Immature natural killer cell (primary cell): ENCODE data around the gene C12orf57. TPM values are rescaled to one million over a fixed set of nuclear protein-coding genes. Genes with fewer than 3 reads are reported as not detected.

Experiments used
- DNase-seq, 3 donors: peaks; one replicate each; pipeline ENCODE4 v3.0.0; 2022; ENCODE audit warnings: mixed read lengths in 1 of 3
- H3K27ac Mint-ChIP-seq, 6 donors: one replicate each; pipeline ENCODE4 v1.8.0; 2020; ENCODE audit warnings: mixed read lengths in 6 of 6, mild to moderate bottlenecking in 5 of 6, inconsistent platforms in 4 of 6, moderate library complexity in 3 of 6
- H3K27me3 Mint-ChIP-seq, 3 donors: one replicate each; pipeline ENCODE4 v1.8.0; 2020 to 2021; ENCODE audit warnings: low read depth in 3 of 3, mild to moderate bottlenecking in 3 of 3, mixed read lengths in 3 of 3, moderate library complexity in 3 of 3, inconsistent platforms in 1 of 3
- H3K36me3 Mint-ChIP-seq, 3 donors: one replicate each; pipeline ENCODE4 v1.8.0; 2020; ENCODE audit warnings: mixed read lengths in 3 of 3, inconsistent platforms in 2 of 3, mild to moderate bottlenecking in 2 of 3
- H3K4me1 Mint-ChIP-seq, 2 donors: one replicate each; pipeline ENCODE4 v1.8.0; 2020; ENCODE audit warnings: inconsistent platforms in 2 of 2, mild to moderate bottlenecking in 2 of 2, mixed read lengths in 2 of 2, moderate library complexity in 1 of 2
- H3K4me3 Mint-ChIP-seq, 5 donors: one replicate each; pipeline ENCODE4 v1.8.0; 2020; ENCODE audit warnings: mild to moderate bottlenecking in 5 of 5, mixed read lengths in 5 of 5, inconsistent platforms in 3 of 5, moderate library complexity in 3 of 5
- H3K9me3 Mint-ChIP-seq, 6 donors: one replicate each; pipeline ENCODE4 v1.8.0; 2020; ENCODE audit warnings: mild to moderate bottlenecking in 6 of 6, mixed read lengths in 6 of 6, inconsistent platforms in 4 of 6, moderate library complexity in 3 of 6
- polyA plus RNA-seq, 3 donors: library from polyadenylated mRNA; unstranded; fragments of 300-500 nt; fragmentation: Illumina TruSeq; gene quantifications; one replicate each; pipeline ENCODE4 v1.2.3, GENCODE V29; 2021

Gene C12orf57
- polyA plus RNA-seq, 3 donors from 2014 or later = 83.7 to 315 (median 170) TPM

DNA sequence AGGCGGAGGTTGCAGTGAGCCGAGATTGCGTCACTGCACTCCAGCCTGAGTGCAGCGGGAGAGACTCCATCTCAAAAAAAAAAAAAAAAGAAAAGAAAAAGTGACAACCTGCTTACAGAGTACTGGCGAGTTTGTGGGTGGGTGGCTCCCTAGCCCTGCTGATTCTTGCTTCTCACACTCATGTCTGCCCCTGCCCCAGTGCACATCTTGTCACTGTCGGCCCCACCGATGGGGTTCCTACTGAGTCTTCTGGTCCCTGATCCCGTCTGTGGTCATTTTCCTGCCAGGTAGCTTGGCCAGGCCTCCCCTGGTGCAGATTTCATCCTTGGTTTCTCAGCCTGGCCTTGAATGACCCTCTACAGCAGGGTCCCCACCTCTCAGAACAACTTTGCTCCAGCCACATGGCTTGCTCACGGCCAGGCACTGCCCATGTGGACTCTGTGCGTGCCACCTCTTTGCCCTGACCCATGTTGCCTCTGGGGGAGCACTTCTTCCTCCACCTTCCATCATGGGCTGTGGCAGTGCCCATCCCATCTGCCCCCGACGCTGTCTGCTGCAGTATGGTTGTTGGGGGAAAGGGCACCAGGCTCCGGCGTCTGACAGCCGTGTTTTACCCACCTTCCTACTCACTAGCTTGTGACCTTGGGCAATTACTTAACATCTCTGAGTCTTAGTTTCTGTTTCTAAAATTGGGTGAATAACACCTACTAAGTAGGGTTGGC, 5.2 kb downstream of the C12orf57 start:
- peak; percentile 49 to 62 (median 55) for DNase-seq
- Mint-ChIP-seq H3K4me1 (peaks cover 86 to 90% of the 10 kb centered on the region in 2 donors), H3K36me3 (peaks cover 0 to 7% (median 5%) of the 10 kb centered on the region in 3 donors), H3K9me3 (no peaks in the 10 kb centered on the region), H3K27me3 (peaks cover 10 to 35% (median 23%) of the 10 kb centered on the region in 3 donors), H3K4me3 (peak overlapping the region; percentile 70 to 85 (median 76)), H3K27ac (peak overlapping the region; percentile 95 to 100 (median 97))

DNA sequence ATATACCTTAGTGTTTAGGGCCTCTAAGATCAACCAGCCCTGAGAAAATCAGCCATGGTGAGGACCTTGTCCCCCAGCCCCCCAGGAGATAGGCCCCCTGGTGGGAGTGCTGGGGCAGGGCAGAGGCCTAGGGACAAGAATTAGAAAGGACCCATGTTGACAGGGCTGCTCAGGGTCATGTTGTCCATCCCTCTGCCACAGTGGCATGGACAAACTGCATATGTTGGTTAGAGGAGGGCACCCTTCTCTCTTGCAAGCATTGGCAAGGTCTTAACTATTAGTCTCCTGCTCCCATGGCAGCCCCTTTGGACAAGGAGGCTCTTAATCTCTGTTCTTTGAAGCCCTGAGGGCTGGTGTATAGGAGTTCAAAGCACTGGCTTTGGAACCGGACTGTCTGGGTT, 6.6 kb downstream of the C12orf57 start:
- peak overlapping the region; percentile 95 to 100 (median 98) for H3K27ac Mint-ChIP-seq
- H3K36me3 Mint-ChIP-seq = peaks cover 0 to 14% (median 5%) of the 10 kb centered on the region in 3 donors
- peak overlapping the region; percentile 94 to 99 (median 97) for H3K4me3 Mint-ChIP-seq
- peaks cover 86 to 90% of the 10 kb centered on the region in 2 donors for H3K4me1 Mint-ChIP-seq
- no peaks in the 10 kb centered on the region for H3K9me3 Mint-ChIP-seq
- DNase-seq = peak; percentile 31 to 37 (median 36)
- peaks cover 16 to 33% (median 29%) of the 10 kb centered on the region in 3 donors for H3K27me3 Mint-ChIP-seq

DNA sequence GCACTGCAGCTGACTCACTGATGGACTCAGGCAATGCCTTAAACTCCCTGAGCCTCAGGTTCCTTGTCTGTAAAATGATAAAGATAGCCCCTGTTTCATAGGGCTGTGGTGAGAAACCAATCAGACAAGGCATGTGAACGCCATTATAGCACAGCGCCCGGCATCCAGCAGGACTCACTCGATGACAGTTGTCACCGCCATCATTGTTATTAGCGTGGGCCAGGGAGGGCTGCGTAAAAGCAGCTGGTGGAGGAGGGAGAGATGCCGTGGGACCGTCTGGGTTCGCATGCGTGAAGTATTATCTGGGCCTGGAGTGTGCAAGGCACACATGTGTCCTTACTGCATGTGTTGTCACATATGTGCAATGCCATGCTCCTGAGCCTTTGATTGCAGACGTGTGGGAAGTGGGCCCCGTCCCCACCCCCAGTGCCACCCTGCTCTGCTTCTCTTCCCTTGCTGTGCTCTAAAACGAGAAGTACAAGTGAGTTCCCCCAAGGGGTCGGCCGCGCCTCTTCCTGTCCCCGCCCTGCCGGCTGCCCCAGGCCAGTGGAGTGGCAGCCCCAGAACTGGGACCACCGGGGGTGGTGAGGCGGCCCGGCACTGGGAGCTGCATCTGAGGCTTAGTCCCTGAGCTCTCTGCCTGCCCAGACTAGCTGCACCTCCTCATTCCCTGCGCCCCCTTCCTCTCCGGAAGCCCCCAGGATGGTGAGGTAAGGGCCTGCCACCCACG, 7.2 kb downstream of the C12orf57 start, which contains the start of gene PTPN6:
TSS of gene PTPN6 (plus strand) at position 546 of the 730 bp plus-strand sequence. CDS start at position 703, 157 bp downstream.
- DNase-seq = peak; percentile 50 to 59 (median 57)
- peaks cover 89 to 90% of the 10 kb centered on the region in 2 donors for H3K4me1 Mint-ChIP-seq
- H3K9me3 Mint-ChIP-seq = no peaks in the 10 kb centered on the region
- peaks cover 16 to 34% (median 32%) of the 10 kb centered on the region in 3 donors for H3K27me3 Mint-ChIP-seq
- H3K27ac Mint-ChIP-seq = peak within 1 kb of the TSS; percentile 95 to 100 (median 99)
- H3K4me3 Mint-ChIP-seq = peak within 1 kb of the TSS; percentile 94 to 99 (median 97)
- peaks cover 0 to 16% (median 8%) of the 10 kb centered on the region in 3 donors for H3K36me3 Mint-ChIP-seq

DNA sequence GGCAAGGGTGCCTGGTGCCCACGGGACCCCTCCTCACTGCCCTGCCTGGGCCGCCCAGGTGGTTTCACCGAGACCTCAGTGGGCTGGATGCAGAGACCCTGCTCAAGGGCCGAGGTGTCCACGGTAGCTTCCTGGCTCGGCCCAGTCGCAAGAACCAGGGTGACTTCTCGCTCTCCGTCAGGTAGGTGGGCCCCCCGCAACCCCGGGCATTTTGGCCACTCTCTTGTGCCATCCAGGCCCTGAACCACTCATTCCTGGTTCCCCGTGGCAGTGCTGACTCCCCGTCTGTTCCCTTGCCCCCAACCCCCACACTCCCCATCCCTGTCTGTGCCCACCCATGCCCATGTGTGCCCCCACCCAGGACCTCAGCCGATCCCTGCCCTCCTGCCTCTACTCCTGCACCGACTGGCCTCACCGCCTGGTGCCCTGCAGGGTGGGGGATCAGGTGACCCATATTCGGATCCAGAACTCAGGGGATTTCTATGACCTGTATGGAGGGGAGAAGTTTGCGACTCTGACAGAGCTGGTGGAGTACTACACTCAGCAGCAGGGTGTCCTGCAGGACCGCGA, 7.8 kb downstream of the C12orf57 start:
- Mint-ChIP-seq H3K36me3 (peaks cover 5 to 23% (median 14%) of the 10 kb centered on the region in 3 donors), H3K9me3 (no peaks in the 10 kb centered on the region), H3K4me1 (peaks cover 90% of the 10 kb centered on the region in 2 donors), H3K27me3 (peaks cover 19 to 40% (median 37%) of the 10 kb centered on the region in 3 donors), H3K27ac (peak overlapping the region; percentile 95 to 100 (median 98)), H3K4me3 (peak overlapping the region; percentile 94 to 99 (median 97))
- peak in 1 of 3 donors; percentile 24 for DNase-seq

DNA sequence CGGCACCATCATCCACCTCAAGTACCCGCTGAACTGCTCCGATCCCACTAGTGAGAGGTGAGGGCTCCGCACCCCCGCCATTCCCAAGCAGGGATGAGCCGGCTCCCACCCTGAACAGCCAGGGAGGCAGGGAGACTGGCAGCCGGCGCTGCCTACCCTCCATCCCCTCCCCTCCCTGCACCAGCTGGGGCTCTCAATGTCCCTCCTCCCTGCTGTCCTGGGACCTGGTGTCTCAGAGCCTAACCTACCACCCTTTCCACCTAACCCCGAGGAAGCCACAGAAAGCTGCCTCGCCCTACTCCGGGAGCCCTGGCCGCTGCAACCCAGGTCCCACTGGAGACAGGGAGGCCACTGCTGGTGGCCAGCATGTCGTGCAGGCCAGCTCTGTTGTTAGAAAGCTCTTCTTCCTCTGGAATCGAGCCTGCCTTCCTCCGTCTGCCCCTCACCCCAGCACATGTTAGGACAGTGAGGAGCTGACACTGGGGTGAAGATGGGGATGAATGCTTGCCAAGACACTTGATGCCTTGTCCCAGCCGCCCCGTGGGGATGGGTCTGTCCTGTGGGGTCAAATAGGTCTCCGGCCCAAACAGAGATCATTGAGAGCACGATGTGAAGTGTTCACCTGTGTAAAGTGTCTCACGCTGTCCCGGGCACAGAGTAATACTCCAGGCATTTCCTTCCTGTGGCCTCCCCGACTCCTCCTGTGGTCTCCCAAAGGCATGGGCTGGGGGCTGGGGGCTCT, 8.5 kb downstream of the C12orf57 start:
- Mint-ChIP-seq H3K27me3 (peaks cover 21 to 43% (median 39%) of the 10 kb centered on the region in 3 donors), H3K4me3 (peak overlapping the region; percentile 94 to 99 (median 97)), H3K4me1 (peaks cover 90% of the 10 kb centered on the region in 2 donors), H3K36me3 (peaks cover 12 to 29% (median 21%) of the 10 kb centered on the region in 3 donors), H3K9me3 (no peaks in the 10 kb centered on the region), H3K27ac (peak overlapping the region; percentile 95 to 100 (median 99))
- peak in 2 of 3 donors; percentile 22 to 24 for DNase-seq

DNA sequence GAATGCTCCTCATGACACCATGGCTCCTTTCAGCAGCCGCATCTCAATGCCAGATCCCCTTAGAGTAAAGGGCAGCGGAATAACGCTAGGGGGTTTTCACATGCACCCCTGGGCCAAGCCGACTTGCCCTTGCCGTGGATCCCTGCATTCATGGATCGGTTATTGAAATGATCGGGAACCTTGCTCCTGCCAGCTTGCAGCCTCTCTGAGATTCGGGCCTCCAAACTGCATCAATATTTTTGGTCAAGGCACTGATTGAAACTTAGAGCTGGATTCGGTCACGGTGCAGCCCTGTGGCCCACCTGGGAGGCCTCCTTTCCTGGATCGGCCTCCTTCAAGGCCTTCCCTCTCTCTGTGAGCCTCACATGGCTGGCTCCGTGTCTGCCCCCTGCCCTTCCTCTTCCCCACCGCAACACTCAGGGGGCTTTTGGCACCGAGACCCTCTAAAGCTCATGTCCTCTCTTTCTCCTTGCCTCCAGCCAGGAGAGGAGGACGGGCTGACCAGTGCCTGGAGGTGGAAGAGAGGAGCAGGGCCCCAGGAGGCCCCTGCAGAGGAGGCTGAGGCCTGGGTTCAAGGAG, 9.1 kb downstream of the C12orf57 start:
- DNase-seq = no peak
- Mint-ChIP-seq H3K9me3 (no peaks in the 10 kb centered on the region), H3K27me3 (peaks cover 21 to 44% (median 39%) of the 10 kb centered on the region in 3 donors), H3K4me1 (peaks cover 90% of the 10 kb centered on the region in 2 donors), H3K4me3 (peak overlapping the region; percentile 94 to 99 (median 97)), H3K36me3 (peaks cover 12 to 30% (median 21%) of the 10 kb centered on the region in 3 donors), H3K27ac (peak overlapping the region; percentile 95 to 100 (median 99))

DNA sequence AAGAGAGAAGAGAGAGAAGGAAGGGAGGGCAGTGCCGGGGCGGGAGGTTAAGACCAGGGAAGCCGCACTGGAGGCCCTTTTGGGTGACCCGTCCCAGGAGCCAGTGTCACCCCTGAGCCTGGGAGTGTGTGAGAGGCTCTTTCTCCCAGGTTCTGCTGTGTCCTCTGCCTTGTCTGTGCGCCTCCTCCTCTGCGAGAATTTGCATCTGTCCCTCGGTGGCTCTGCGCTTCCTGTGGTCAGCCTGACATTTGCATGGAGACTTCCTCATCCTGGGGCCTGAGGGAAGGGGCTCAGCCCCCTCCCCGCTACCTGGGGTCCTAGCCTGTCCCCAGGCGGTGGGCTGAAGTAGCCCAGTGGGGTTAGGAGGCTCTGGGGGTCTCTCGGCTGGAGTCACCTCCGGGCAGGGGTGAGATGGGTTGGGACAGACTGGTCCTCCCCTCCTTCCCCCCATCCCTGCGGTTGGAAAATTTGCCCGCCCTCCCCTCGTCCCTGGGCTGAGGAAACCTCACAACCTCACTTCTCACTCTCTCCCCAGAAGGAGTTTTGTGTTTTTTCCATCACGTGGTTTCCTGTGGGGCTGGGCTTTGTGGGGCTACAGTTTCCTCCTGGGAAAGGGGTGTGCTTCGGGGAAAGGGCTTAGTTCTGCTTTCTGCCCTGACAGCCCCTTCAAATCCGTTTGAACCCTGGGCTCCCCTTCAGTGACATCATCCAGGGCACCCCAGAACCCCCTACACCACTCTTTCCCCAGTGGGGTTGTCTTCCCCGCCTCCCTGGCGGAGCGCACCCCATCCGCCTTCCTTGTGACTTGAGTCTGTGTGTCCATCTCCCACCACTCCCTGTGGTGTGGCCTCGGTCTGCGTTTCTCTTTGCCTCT, 9.9 kb downstream of the C12orf57 start:
- peak; percentile 84 to 87 (median 84) for DNase-seq
- Mint-ChIP-seq H3K27ac (peak overlapping the region; percentile 95 to 100 (median 99)), H3K9me3 (no peaks in the 10 kb centered on the region), H3K36me3 (peaks cover 12 to 37% (median 26%) of the 10 kb centered on the region in 3 donors), H3K27me3 (peaks cover 24 to 50% (median 39%) of the 10 kb centered on the region in 3 donors), H3K4me1 (peaks cover 90 to 91% of the 10 kb centered on the region in 2 donors), H3K4me3 (peak overlapping the region; percentile 94 to 99 (median 97))

DNA sequence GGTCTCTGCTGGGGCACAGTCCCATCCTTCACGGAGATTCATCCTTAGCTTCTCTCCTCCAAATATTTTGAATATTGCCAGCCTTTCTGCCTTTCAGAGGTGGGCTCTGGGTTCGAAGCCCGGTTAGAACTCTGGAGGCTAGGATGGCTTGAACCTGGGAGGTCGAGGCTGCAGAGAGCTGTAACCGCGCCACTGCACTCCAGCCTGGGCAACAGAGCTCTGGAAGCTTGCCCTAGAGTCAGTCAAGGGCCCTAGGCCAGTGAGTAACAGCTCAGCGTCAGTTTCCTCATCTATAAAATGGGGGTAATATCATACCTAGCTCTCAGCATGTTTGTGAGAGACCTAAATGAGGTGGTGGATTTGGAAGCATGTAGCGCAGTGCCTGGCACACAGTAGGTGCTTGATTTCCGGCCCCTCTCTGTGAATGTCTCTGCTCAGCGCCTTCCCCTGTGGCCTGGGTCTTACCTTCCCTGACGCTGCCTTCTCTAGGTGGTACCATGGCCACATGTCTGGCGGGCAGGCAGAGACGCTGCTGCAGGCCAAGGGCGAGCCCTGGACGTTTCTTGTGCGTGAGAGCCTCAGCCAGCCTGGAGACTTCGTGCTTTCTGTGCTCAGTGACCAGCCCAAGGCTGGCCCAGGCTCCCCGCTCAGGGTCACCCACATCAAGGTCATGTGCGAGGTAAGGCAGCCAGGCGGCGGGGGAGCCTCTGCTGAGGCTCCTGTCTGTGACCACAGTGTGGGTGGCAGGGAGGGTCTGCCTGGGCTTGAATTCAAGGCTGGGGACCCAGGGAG, 10.7 kb downstream of the C12orf57 start:
- Mint-ChIP-seq H3K9me3 (no peaks in the 10 kb centered on the region), H3K27ac (peak overlapping the region; percentile 95 to 100 (median 99)), H3K4me3 (peak overlapping the region; percentile 94 to 99 (median 97)), H3K4me1 (peaks cover 90 to 91% of the 10 kb centered on the region in 2 donors), H3K27me3 (peaks cover 26 to 49% (median 41%) of the 10 kb centered on the region in 3 donors), H3K36me3 (peaks cover 18 to 45% (median 32%) of the 10 kb centered on the region in 3 donors)
- peak; percentile 27 to 36 (median 29) for DNase-seq

DNA sequence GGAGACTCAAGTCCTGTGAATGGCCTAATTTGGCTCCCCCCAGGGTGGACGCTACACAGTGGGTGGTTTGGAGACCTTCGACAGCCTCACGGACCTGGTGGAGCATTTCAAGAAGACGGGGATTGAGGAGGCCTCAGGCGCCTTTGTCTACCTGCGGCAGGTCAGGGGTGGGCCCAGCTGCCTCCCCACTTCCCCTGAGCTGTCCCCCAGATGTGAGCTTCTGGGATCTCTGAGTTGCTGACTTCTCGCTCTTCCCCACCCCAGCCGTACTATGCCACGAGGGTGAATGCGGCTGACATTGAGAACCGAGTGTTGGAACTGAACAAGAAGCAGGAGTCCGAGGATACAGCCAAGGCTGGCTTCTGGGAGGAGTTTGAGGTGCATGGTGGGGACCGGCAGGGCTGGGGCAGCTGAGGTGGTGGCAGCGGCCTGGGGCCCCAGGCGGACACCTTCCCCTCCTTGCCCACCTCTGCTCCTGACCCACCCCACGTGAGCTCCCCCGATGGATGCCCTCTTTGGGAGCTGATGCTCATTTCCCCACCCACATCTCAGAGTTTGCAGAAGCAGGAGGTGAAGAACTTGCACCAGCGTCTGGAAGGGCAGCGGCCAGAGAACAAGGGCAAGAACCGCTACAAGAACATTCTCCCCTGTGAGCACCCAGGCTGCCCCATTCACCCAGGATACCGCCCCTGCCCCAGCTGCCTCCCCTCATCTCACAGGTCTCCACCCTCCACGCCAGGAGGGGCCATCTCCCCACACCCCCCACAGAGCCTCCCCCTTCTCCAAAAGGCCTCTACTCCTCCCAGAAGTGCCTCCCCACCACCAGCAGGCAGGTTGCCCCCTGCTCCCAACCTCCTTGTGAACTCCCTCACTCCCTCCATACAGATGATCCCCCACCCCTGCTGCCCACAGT, 11.5 kb downstream of the C12orf57 start:
- peak overlapping the region; percentile 94 to 99 (median 97) for H3K4me3 Mint-ChIP-seq
- peak overlapping the region; percentile 95 to 100 (median 99) for H3K27ac Mint-ChIP-seq
- no peaks in the 10 kb centered on the region for H3K9me3 Mint-ChIP-seq
- H3K36me3 Mint-ChIP-seq = peaks cover 18 to 46% (median 32%) of the 10 kb centered on the region in 3 donors
- H3K4me1 Mint-ChIP-seq = peaks cover 90 to 91% of the 10 kb centered on the region in 2 donors
- DNase-seq = no peak
- H3K27me3 Mint-ChIP-seq = peaks cover 26 to 50% (median 41%) of the 10 kb centered on the region in 3 donors

DNA sequence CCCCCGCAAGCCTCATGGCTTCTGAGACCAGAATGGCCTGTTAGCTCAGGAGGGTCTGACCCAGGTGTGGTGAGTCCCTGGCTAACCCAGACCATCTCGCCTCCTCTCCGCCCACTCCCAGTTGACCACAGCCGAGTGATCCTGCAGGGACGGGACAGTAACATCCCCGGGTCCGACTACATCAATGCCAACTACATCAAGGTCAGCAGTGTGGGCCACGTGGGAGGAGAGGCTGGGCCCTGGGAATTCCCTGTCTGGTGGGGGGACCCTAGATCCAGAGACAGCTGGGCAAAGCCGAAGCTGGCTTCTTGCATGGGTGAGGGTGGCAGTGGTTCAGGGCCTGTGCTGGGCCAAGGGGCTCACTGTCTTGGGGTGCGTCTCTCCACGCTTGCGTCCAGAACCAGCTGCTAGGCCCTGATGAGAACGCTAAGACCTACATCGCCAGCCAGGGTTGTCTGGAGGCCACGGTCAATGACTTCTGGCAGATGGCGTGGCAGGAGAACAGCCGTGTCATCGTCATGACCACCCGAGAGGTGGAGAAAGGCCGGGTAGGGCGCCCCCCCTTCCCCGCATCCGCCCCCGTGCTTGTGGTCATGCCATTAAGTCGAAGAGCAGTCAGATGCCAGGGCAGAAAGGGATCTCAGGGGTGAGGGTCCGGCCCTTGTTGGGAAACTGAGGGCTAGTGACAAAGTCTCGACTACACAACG, 12.4 kb downstream of the C12orf57 start:
- Mint-ChIP-seq H3K27ac (peak overlapping the region; percentile 95 to 100 (median 99)), H3K9me3 (no peaks in the 10 kb centered on the region), H3K4me1 (peaks cover 90 to 92% of the 10 kb centered on the region in 2 donors), H3K4me3 (peak overlapping the region; percentile 77 to 98 (median 96)), H3K27me3 (peaks cover 27 to 58% (median 41%) of the 10 kb centered on the region in 3 donors), H3K36me3 (peaks cover 19 to 54% (median 37%) of the 10 kb centered on the region in 3 donors)
- peak; percentile 77 to 82 (median 80) for DNase-seq
